ENCODE measurements around the gene INSIG1. TPM values are rescaled to one million over a fixed set of nuclear protein-coding genes. Genes with fewer than 3 reads are reported as not detected.
A peak's percentile ranks its signal among the peaks of the same experiment; 100 is the strongest.

Gene INSIG1
- total RNA-seq, 1 experiment from 2014 or later = 53.4 TPM

GRCh38 chr7:155256761-155257481 is 40.8 kb upstream of the INSIG1 start:
- ChIA-PET CTCF (no interaction called here), POLR2A (ENCODE audit: low non-redundant PET) (no interaction called here)
- no peak for DNase-seq (ENCODE audit: low spot score)
- Histone ChIP-seq H3K9me3 (ENCODE audit: low read depth, low read length, poor library complexity, severe bottlenecking) (no peaks in the 10 kb centered on the region), H3K4me3 (ENCODE audit: low read depth, low read length, poor library complexity, severe bottlenecking) (no peak overlapping the region), H3K27ac (ENCODE audit: low read depth, low read length, poor library complexity, severe bottlenecking) (no peak overlapping the region), H3K27me3 (replicated peaks; ENCODE audit: insufficient read depth, low read depth, low read length, poor library complexity) (peaks cover 16% of the 10 kb centered on the region), H3K36me3 (ENCODE audit: insufficient read depth, low read length, poor library complexity, severe bottlenecking) (no peaks in the 10 kb centered on the region), H3K4me1 (ENCODE audit: insufficient read depth, low read length, poor library complexity, severe bottlenecking) (peaks cover 7% of the 10 kb centered on the region)
- no peak for TF ChIP-seq EZH2 (IDR thresholded peaks at IDR 0.05; ENCODE audit: borderline replicate concordance, low read depth, low read length, poor library complexity, severe bottlenecking)
- TF ChIP-seq CTCF (conservative IDR thresholded peaks at IDR 0.05; ENCODE audit: low read depth, low read length) = no peak
- intact Hi-C loops (cut with micrococcal nuclease; ENCODE audit: unreplicated experiment) = no loop called here
- no TSS peak for BruUV-seq (replicated peaks)

DNA sequence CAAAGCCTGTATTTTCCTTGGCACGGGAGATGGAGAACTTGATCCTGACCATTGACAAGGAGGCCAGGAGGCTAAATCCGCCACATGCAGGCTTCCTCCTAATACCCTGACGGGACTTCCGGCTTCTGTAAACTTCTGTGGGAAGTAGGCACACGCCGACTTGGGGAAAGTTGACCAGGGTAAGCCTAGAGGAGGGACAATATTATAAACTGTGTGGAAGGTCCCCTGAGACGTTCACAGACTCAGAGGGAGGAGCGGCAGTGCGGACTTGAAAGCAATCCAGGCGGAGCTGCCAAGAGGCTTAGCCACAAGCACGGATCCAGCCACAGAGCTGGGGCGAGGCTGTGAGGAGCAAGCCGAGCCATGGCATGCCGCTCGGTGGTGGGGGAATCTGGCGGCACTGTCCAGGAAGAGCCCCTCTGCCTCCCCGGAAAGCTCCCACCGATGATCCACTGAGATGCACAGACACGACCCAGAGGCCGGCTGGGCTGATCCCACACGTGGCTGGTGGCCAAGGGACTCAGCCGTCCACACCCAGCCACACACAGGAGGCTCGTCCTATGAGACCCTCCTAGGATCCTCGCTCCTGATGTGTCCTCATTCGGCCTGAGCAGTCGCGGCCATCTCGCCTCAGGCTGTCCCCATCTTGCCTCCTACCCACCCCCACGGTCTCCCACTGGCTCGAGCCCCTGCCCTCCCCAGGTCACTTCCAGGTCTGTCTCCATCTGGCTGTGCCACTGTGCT is 40.0 kb upstream of the INSIG1 start:
- intact Hi-C loops (cut with micrococcal nuclease; ENCODE audit: unreplicated experiment) = no loop called here
- peaks cover 9% of the 10 kb centered on the region for H3K27me3 ChIP-seq (replicated peaks; ENCODE audit: insufficient read depth, low read depth, low read length, poor library complexity)
- ChIA-PET POLR2A (ENCODE audit: low non-redundant PET) (no interaction called here), CTCF (no interaction called here)
- peaks cover 7% of the 10 kb centered on the region for H3K4me1 ChIP-seq (ENCODE audit: insufficient read depth, low read length, poor library complexity, severe bottlenecking)
- DNase-seq (ENCODE audit: low spot score) = peak; percentile 55
- H3K36me3 ChIP-seq (ENCODE audit: insufficient read depth, low read length, poor library complexity, severe bottlenecking) = no peaks in the 10 kb centered on the region
- TF ChIP-seq CTCF (conservative IDR thresholded peaks at IDR 0.05; ENCODE audit: low read depth, low read length) = no peak
- TF ChIP-seq EZH2 (IDR thresholded peaks at IDR 0.05; ENCODE audit: borderline replicate concordance, low read depth, low read length, poor library complexity, severe bottlenecking) = no peak
- H3K27ac ChIP-seq (ENCODE audit: low read depth, low read length, poor library complexity, severe bottlenecking) = no peak overlapping the region
- no TSS peak for BruUV-seq (replicated peaks)
- H3K4me3 ChIP-seq (ENCODE audit: low read depth, low read length, poor library complexity, severe bottlenecking) = no peak overlapping the region
- no peaks in the 10 kb centered on the region for H3K9me3 ChIP-seq (ENCODE audit: low read depth, low read length, poor library complexity, severe bottlenecking)

- peaks cover 5% of the 10 kb centered on the region for H3K27me3 ChIP-seq (replicated peaks; ENCODE audit: insufficient read depth, low read depth, low read length, poor library complexity)
- no peak overlapping the region for H3K4me3 ChIP-seq (ENCODE audit: low read depth, low read length, poor library complexity, severe bottlenecking)
- ChIA-PET POLR2A (ENCODE audit: low non-redundant PET) (no interaction called here), CTCF (no interaction called here)
- no TSS peak for BruUV-seq (replicated peaks)
- no peaks in the 10 kb centered on the region for H3K36me3 ChIP-seq (ENCODE audit: insufficient read depth, low read length, poor library complexity, severe bottlenecking)
- intact Hi-C loops (cut with micrococcal nuclease; ENCODE audit: unreplicated experiment) = no loop called here
- TF ChIP-seq CTCF (conservative IDR thresholded peaks at IDR 0.05; ENCODE audit: low read depth, low read length) = no peak
- no peak for TF ChIP-seq EZH2 (IDR thresholded peaks at IDR 0.05; ENCODE audit: borderline replicate concordance, low read depth, low read length, poor library complexity, severe bottlenecking)
- peaks cover 7% of the 10 kb centered on the region for H3K4me1 ChIP-seq (ENCODE audit: insufficient read depth, low read length, poor library complexity, severe bottlenecking)
- H3K27ac ChIP-seq (ENCODE audit: low read depth, low read length, poor library complexity, severe bottlenecking) = no peak overlapping the region
- DNase-seq (ENCODE audit: low spot score) = peak; percentile 33
- H3K9me3 ChIP-seq (ENCODE audit: low read depth, low read length, poor library complexity, severe bottlenecking) = no peaks in the 10 kb centered on the region
Observed at GRCh38 chr7:155258226-155258560, 39.5 kb upstream of the INSIG1 start.
